H1 (cell line): ENCODE data around the gene STOML1. TPM values are rescaled to one million over a fixed set of nuclear protein-coding genes. Genes with fewer than 3 reads are reported as not detected.

Experiments used
- CTCF ChIA-PET: fragments of 300-600 bp; sonication (Branson Sonifier 250); formaldehyde crosslinking; loops from one replicate; lab custom pipeline; 2021; ENCODE audit not compliant: partially characterized antibody; lab: Charles Lee
- POLR2A ChIA-PET: fragments of 300-600 bp; sonication (Branson Sonifier 250); formaldehyde crosslinking; loops from one replicate; lab custom pipeline; 2021; ENCODE audit warnings: inconsistent platforms; ENCODE audit not compliant: partially characterized antibody; lab: Charles Lee
- DNase-seq, 2 experiments: peaks; one replicate each; pipeline versions ENCODE4 v3.0.0 to v3.0.0-alpha.2; 2010 to 2022; ENCODE audit warnings: low spot score in 2 of 2, low read depth in 1 of 2, mixed read lengths in 1 of 2
- FAIRE-seq: peaks from 2 replicates; lab custom pipeline; 2011; peaks lifted over from hg19 to GRCh38; lab: Jason Lieb, UNC
- H2AFZ ChIP-seq: 2 replicates; pipeline ENCODE4 v1.8.1; 2012; ENCODE audit warnings: low read length, inconsistent platforms
- H2AK5ac ChIP-seq: 2 replicates; pipeline ENCODE4 v1.6.1; 2013; ENCODE audit warnings: low read depth, low read length
- H2BK120ac ChIP-seq: replicated peaks from 2 replicates; pipeline ENCODE3; 2013; ENCODE audit warnings: low read depth, low read length, inconsistent platforms
- H2BK12ac ChIP-seq: 2 replicates; pipeline ENCODE4 v1.6.1; 2013; ENCODE audit warnings: low read depth, low read length
- H2BK15ac ChIP-seq: 2 replicates; pipeline ENCODE4 v1.6.1; 2013; ENCODE audit warnings: low read length
- H2BK20ac ChIP-seq: 2 replicates; pipeline ENCODE4 v1.6.1; 2013; ENCODE audit warnings: low read length
- H2BK5ac ChIP-seq: 2 replicates; pipeline ENCODE4 v1.6.1; 2013; ENCODE audit warnings: low read depth, low read length
- H3K14ac ChIP-seq: 2 replicates; pipeline ENCODE4 v1.6.1; 2013; ENCODE audit warnings: inconsistent platforms; ENCODE audit not compliant: insufficient read length
- H3K18ac ChIP-seq: 2 replicates; pipeline ENCODE4 v1.6.1; 2013; ENCODE audit warnings: low read length; ENCODE audit errors: extremely low read depth
- H3K23ac ChIP-seq: 2 replicates; pipeline ENCODE4 v1.6.1; 2013; ENCODE audit warnings: inconsistent platforms; ENCODE audit not compliant: insufficient read length
- H3K23me2 ChIP-seq: 2 replicates; pipeline ENCODE4 v1.6.1; 2013; ENCODE audit warnings: low read depth, low read length
- H3K27ac ChIP-seq: 2 replicates; pipeline ENCODE4 v1.6.1; 2011; ENCODE audit warnings: low read depth, low read length, inconsistent platforms
- H3K27me3 ChIP-seq, 4 experiments: replicated peaks in 1 of 4; 1 replicate in 1 of 4; 2 replicates in 3 of 4; pipeline versions ENCODE4 v1.6.1 to v1.8.1; 2011 to 2013; ENCODE audit warnings: low read length in 3 of 4, mild to moderate bottlenecking in 3 of 4, inconsistent platforms in 2 of 4, mixed read lengths in 2 of 4, moderate library complexity in 1 of 4; ENCODE audit not compliant: control insufficient read depth in 3 of 4, insufficient read depth in 3 of 4; ENCODE audit errors: extremely low read depth in 1 of 4
- H3K36me3 ChIP-seq, 4 experiments: 2 replicates each; pipeline versions ENCODE4 v1.6.1 to v1.8.1; 2011 to 2013; ENCODE audit warnings: mild to moderate bottlenecking in 4 of 4, low read length in 3 of 4, moderate library complexity in 2 of 4, control low read depth in 1 of 4, inconsistent platforms in 1 of 4; ENCODE audit not compliant: insufficient read depth in 4 of 4, control insufficient read depth in 2 of 4
- H3K4ac ChIP-seq: replicated peaks from 2 replicates; pipeline ENCODE3; 2013; ENCODE audit warnings: low read length, low read depth, mixed read lengths, inconsistent platforms; ENCODE audit not compliant: insufficient read length
- H3K4me1 ChIP-seq, 4 experiments: replicated peaks in 1 of 4; 1 replicate in 1 of 4; 2 replicates in 3 of 4; pipeline versions ENCODE4 v1.6.1 to v1.8.1; 2011 to 2013; ENCODE audit warnings: low read length in 3 of 4, inconsistent platforms in 2 of 4, mixed read lengths in 1 of 4; ENCODE audit not compliant: insufficient read depth in 4 of 4, control insufficient read depth in 3 of 4
- H3K4me2 ChIP-seq, 2 experiments: 2 replicates each; pipeline versions ENCODE4 v1.6.1 to v1.8.1; 2011 to 2013; ENCODE audit warnings: low read depth in 2 of 2, low read length in 2 of 2, control low read depth in 1 of 2, inconsistent platforms in 1 of 2, mild to moderate bottlenecking in 1 of 2; ENCODE audit not compliant: insufficient read depth in 1 of 2
- H3K4me3 ChIP-seq, 4 experiments: fragments of 200-600, 300-600 bp in 1 of 4; sonication (generic), shearing (Covaris generic), sonication (Bioruptor Twin) in 1 of 4; 2 replicates each; pipeline versions ENCODE4 v1.5.1 to v1.8.1; 2011 to 2016; ENCODE audit warnings: low read length in 4 of 4, low read depth in 3 of 4, control low read depth in 2 of 4, inconsistent platforms in 2 of 4, mild to moderate bottlenecking in 2 of 4, mixed read lengths in 1 of 4, moderate library complexity in 1 of 4; ENCODE audit not compliant: insufficient read depth in 2 of 4; ENCODE audit errors: extremely low read depth in 1 of 4
- H3K56ac ChIP-seq: replicated peaks from 2 replicates; pipeline ENCODE3; 2013; ENCODE audit warnings: low read depth, mild to moderate bottlenecking, mixed read lengths, low read length, inconsistent platforms; ENCODE audit not compliant: insufficient read length
- H3K79me1 ChIP-seq: 2 replicates; pipeline ENCODE4 v1.6.1; 2013; ENCODE audit warnings: low read depth, low read length, control low read depth
- H3K79me2 ChIP-seq, 2 experiments: 2 replicates each; pipeline versions ENCODE4 v1.6.1 to v1.8.1; 2012 to 2013; ENCODE audit warnings: low read length in 2 of 2, mild to moderate bottlenecking in 2 of 2, inconsistent platforms in 1 of 2; ENCODE audit not compliant: insufficient read depth in 2 of 2, control insufficient read depth in 1 of 2
- H3K9ac ChIP-seq, 4 experiments: replicated peaks in 1 of 4; 1 replicate in 1 of 4; 2 replicates in 3 of 4; pipeline versions ENCODE4 v1.6.1 to v1.8.1; 2011 to 2013; ENCODE audit warnings: low read depth in 3 of 4, low read length in 3 of 4, control low read depth in 2 of 4, mild to moderate bottlenecking in 2 of 4, moderate library complexity in 2 of 4, inconsistent platforms in 1 of 4; ENCODE audit errors: extremely low read depth in 1 of 4
- H3K9me3 ChIP-seq, 2 experiments: 2 replicates each; pipeline versions ENCODE4 v1.6.1 to v1.8.1; 2012 to 2013; ENCODE audit warnings: mild to moderate bottlenecking in 2 of 2, moderate library complexity in 2 of 2, control low read depth in 1 of 2, inconsistent platforms in 1 of 2, low read depth in 1 of 2, low read length in 1 of 2, mixed read lengths in 1 of 2; ENCODE audit not compliant: insufficient read depth in 2 of 2
- H4K20me1 ChIP-seq, 2 experiments: replicated peaks in 1 of 2; 2 replicates each; pipeline versions ENCODE3 to v1.8.1; 2011 to 2013; ENCODE audit warnings: inconsistent platforms in 2 of 2, low read length in 2 of 2, mild to moderate bottlenecking in 1 of 2; ENCODE audit not compliant: insufficient read depth in 2 of 2, control insufficient read depth in 1 of 2
- H4K5ac ChIP-seq: 2 replicates; pipeline ENCODE4 v1.6.1; 2013; ENCODE audit warnings: low read length, low read depth, mixed read lengths, inconsistent platforms; ENCODE audit not compliant: insufficient read length
- H4K8ac ChIP-seq: 2 replicates; pipeline ENCODE4 v1.8.0; 2013; ENCODE audit warnings: mild to moderate bottlenecking, moderate library complexity, low read length, inconsistent platforms; ENCODE audit not compliant: insufficient read depth; ENCODE audit errors: extremely low read depth
- H4K91ac ChIP-seq: replicated peaks from 2 replicates; pipeline ENCODE3; 2013; ENCODE audit warnings: low read length, mixed read lengths, inconsistent platforms; ENCODE audit not compliant: insufficient read length
- ATF3 ChIP-seq: IDR thresholded peaks from 2 replicates; pipeline ENCODE4 v1.6.1; 2011; ENCODE audit warnings: low read depth, mild to moderate bottlenecking, low read length; ENCODE audit not compliant: insufficient read depth
- CTCF ChIP-seq, 3 experiments: IDR thresholded peaks; 1 replicate in 2 of 3; 2 replicates in 1 of 3; pipeline versions ENCODE4 v1.5.1 to v1.6.1; 2011; ENCODE audit warnings: low read length in 3 of 3, mild to moderate bottlenecking in 3 of 3, inconsistent platforms in 2 of 3, low read depth in 1 of 3, moderate library complexity in 1 of 3; ENCODE audit not compliant: insufficient read depth in 1 of 3; ENCODE audit errors: control extremely low read depth in 1 of 3
- E2F6 ChIP-seq: IDR thresholded peaks from 2 replicates; pipeline ENCODE4 v1.6.1; 2012; ENCODE audit warnings: inconsistent platforms
- EP300 ChIP-seq, 2 experiments: IDR thresholded peaks; 1 replicate in 1 of 2; 2 replicates in 1 of 2; pipeline ENCODE4 v1.6.1; 2011 to 2012; ENCODE audit warnings: low read depth in 2 of 2, low read length in 2 of 2, mild to moderate bottlenecking in 2 of 2, borderline replicate concordance in 1 of 2, inconsistent platforms in 1 of 2, moderate library complexity in 1 of 2
- SAP30 ChIP-seq: fragments of 300-600 bp; sonication (generic); IDR thresholded peaks from 2 replicates; pipeline ENCODE4 v1.7.1; 2012; ENCODE audit warnings: low read length, moderate library complexity, mild to moderate bottlenecking, inconsistent platforms; ENCODE audit not compliant: insufficient read depth, insufficient replicate concordance
- SP1 ChIP-seq: IDR thresholded peaks from 2 replicates; pipeline ENCODE4 v1.6.1; 2011; ENCODE audit warnings: low read depth, low read length
- WGBS, 2 experiments: shearing (Covaris generic) in 1 of 2; methylation state at CpG; one replicate each; pipeline versions ENCODE4 v1.1.6 to v1.1.7; 2013 to 2015; ENCODE audit warnings: low lambda C conversion rate in 2 of 2, mixed read lengths in 2 of 2, inconsistent platforms in 1 of 2, low coverage in 1 of 2, missing lambda C conversion rate in 1 of 2; ENCODE audit not compliant: insufficient replicate concordance in 2 of 2, insufficient coverage in 1 of 2, insufficient read length in 1 of 2; ENCODE audit errors: extremely low coverage in 1 of 2, missing lambda C conversion rate in 1 of 2; 5-methylcytosine and 5-hydroxymethylcytosine counted together
- polyA plus RNA-seq, 7 experiments: library from polyadenylated mRNA; depleted of rRNA in 3 of 7; stranded (reverse) in 5 of 7; unstranded in 2 of 7; fragments of >200 nt in 5 of 7; fragments of 200-250 nt in 2 of 7; gene quantifications; 1 replicate in 5 of 7; 2 replicates in 1 of 7; 4 replicates in 1 of 7; pipeline versions ENCODE4 v1.2.1 to v1.2.3, GENCODE V29; 2011 to 2013; ENCODE audit warnings: missing spikeins in 2 of 7, mixed read lengths in 2 of 7
- total RNA-seq: library from RNA; stranded (reverse); fragmentation: NEBNext Ultra II Directional; extraction: Animal tissue kit (Norgen Biotek cat#: 25700); gene quantifications from 2 replicates; pipeline ENCODE4 v1.2.1, GENCODE V29; 2021

The STOML1 gene
- total and polyA plus RNA-seq, 2 of the 8 experiments (the other 6 are each of a cell fraction or from before 2014, with no cell fraction given) = 2.6 to 3.2 TPM

- Histone ChIP-seq H3K9me3 (no peaks in the 10 kb centered on the region), H3K23ac (no peak overlapping the region), H4K8ac (no peak overlapping the region), H3K18ac (no peak overlapping the region), H4K20me1 (peaks cover 0 to 2% of the 10 kb centered on the region in 2 experiments), H2BK20ac (no peak overlapping the region), H3K14ac (no peak overlapping the region), H3K4me3 (no peak overlapping the region), H2BK5ac (no peak overlapping the region), H4K5ac (no peak overlapping the region), H3K27me3 (no peaks in the 10 kb centered on the region), H2BK15ac (no peak overlapping the region), H3K4me1 (peaks cover 0 to 3% (median 2%) of the 10 kb centered on the region in 4 experiments; a peak in 4 of 7 replicates), H3K36me3 (no peaks in the 10 kb centered on the region), H3K9ac (no peak overlapping the region), H4K91ac (no peak overlapping the region), H3K23me2 (no peaks in the 10 kb centered on the region), H3K4ac (no peak overlapping the region), H2BK120ac (no peak overlapping the region), H3K56ac (no peak overlapping the region), H3K4me2 (no peak overlapping the region), H3K79me1 (no peaks in the 10 kb centered on the region), H2BK12ac (no peak overlapping the region), H3K27ac (no peak overlapping the region), H2AFZ (no peak overlapping the region), H3K79me2 (no peaks in the 10 kb centered on the region), H2AK5ac (no peak overlapping the region)
- 96% methylated on average over 11 of the region's 11 CpGs; no CpG with 5 or more reads in 1 of the 2 experiments for WGBS, 2 experiments
- POLR2A ChIA-PET = interaction anchor here (1.8 kb wide), 1 partner anchor 10 kb away, joined by 9 read pairs; no protein-coding TSS in a partner anchor
- FAIRE-seq (no peak), DNase-seq (no peak)
- TF ChIP-seq ATF3 = no peak
- no peak for TF ChIP-seq SP1
- no peak for TF ChIP-seq EP300 (IDR thresholded peaks at IDR 0.05; ENCODE audit: borderline replicate concordance in 1 of 2, low read depth in 2 of 2, low read length in 2 of 2)
- no peak for TF ChIP-seq E2F6
- TF ChIP-seq SAP30 = no peak
- no peak for TF ChIP-seq CTCF (IDR thresholded peaks at IDR 0.05; ENCODE audit: control extremely low read depth in 1 of 3, insufficient read depth in 1 of 3, low read depth in 1 of 3, low read length in 3 of 3)
- CTCF ChIA-PET = interaction anchor here (0.5 to 5.8 kb wide), 9 partner anchors 8 to 326 kb away, joined by 3 to 31 read pairs (median 5); partner anchors contain the start of gene TBC1D21
Observed at GRCh38 chr15:73937726-73938125, 54.4 kb downstream of the STOML1 start.
